IMR-90 (cell line): ENCODE measurements around the gene DNAH3. TPM values are rescaled to one million over a fixed set of nuclear protein-coding genes. Genes with fewer than 3 reads are reported as not detected.

Experiments
- ATAC-seq: fragments of 200-7000 bp; cut with Tn5 transposase; 2 replicates; pipeline ENCODE4 v1.9.1; 2020; ENCODE audit warnings: low read depth, mild to moderate bottlenecking, moderate library complexity
- BruUV-seq: library from RNA; stranded (reverse); fragments of 400-500 nt; replicated peaks from 2 replicates; lab custom pipeline; 2021; lab: Mats Ljungman, UMichigan
- CTCF ChIA-PET: fragments of 300-600 bp; formaldehyde crosslinking; extraction: SDS; loops from one replicate; lab custom pipeline; 2021; ENCODE audit warnings: antibody characterized with exemption; lab: Yijun Ruan, JAX
- POLR2A ChIA-PET: fragments of 300-600 bp; sonication (Branson Sonifier 250); formaldehyde crosslinking; loops from one replicate; lab custom pipeline; 2022; ENCODE audit warnings: antibody characterized with exemption; ENCODE audit not compliant: unreplicated experiment; lab: Charles Lee
- DNase-seq: peaks from one replicate; pipeline ENCODE4 v3.0.0; 2013
- H2AFZ ChIP-seq: replicated peaks from 2 replicates; pipeline ENCODE3; 2013; ENCODE audit warnings: low read length, mild to moderate bottlenecking; ENCODE audit not compliant: poor library complexity
- H2AK5ac ChIP-seq: 2 replicates; pipeline ENCODE4 v1.6.1; 2013; ENCODE audit warnings: low read depth, low read length, inconsistent platforms
- H2AK9ac ChIP-seq: replicated peaks from 2 replicates; pipeline ENCODE3; 2013; ENCODE audit warnings: mild to moderate bottlenecking, low read depth, low read length, moderate library complexity; ENCODE audit not compliant: poor library complexity
- H2BK120ac ChIP-seq: 2 replicates; pipeline ENCODE4 v1.6.1; 2013; ENCODE audit warnings: low read depth, low read length, inconsistent platforms
- H2BK15ac ChIP-seq: 3 replicates; pipeline ENCODE4 v1.6.1; 2013; ENCODE audit warnings: low read depth, low read length, inconsistent platforms
- H2BK20ac ChIP-seq: 2 replicates; pipeline ENCODE4 v1.6.1; 2013; ENCODE audit warnings: low read depth, mild to moderate bottlenecking, inconsistent platforms, low read length, moderate library complexity
- H2BK5ac ChIP-seq: 2 replicates; pipeline ENCODE4 v1.6.1; 2013; ENCODE audit warnings: mild to moderate bottlenecking, low read depth, low read length, inconsistent platforms; ENCODE audit not compliant: poor library complexity, severe bottlenecking
- H3K14ac ChIP-seq: replicated peaks from 2 replicates; pipeline ENCODE4 v1.6.1; 2013; ENCODE audit warnings: low read depth, low read length, inconsistent platforms
- H3K18ac ChIP-seq: 2 replicates; pipeline ENCODE4 v1.6.1; 2013; ENCODE audit warnings: low read depth, low read length, control low read depth
- H3K23ac ChIP-seq: 2 replicates; pipeline ENCODE4 v1.6.1; 2013; ENCODE audit warnings: low read depth, low read length, inconsistent platforms
- H3K27ac ChIP-seq: 2 replicates; pipeline ENCODE4 v1.5.1; 2013; ENCODE audit warnings: mild to moderate bottlenecking, control low read depth, low read length; ENCODE audit not compliant: insufficient read depth
- H3K27me3 ChIP-seq: 2 replicates; pipeline ENCODE4 v1.6.1; 2013; ENCODE audit warnings: low read length; ENCODE audit not compliant: control insufficient read depth, insufficient read depth
- H3K36me3 ChIP-seq: 2 replicates; pipeline ENCODE4 v1.6.1; 2013; ENCODE audit warnings: low read length, mixed read lengths; ENCODE audit not compliant: control insufficient read depth, insufficient read depth
- H3K4ac ChIP-seq: 2 replicates; pipeline ENCODE4 v1.6.1; 2013; ENCODE audit warnings: low read depth, low read length, inconsistent platforms
- H3K4me1 ChIP-seq: 2 replicates; pipeline ENCODE4 v1.6.1; 2013; ENCODE audit warnings: low read length, mixed read lengths; ENCODE audit not compliant: control insufficient read depth, insufficient read depth
- H3K4me2 ChIP-seq: 2 replicates; pipeline ENCODE4 v1.6.1; 2013; ENCODE audit warnings: low read depth, mild to moderate bottlenecking, control low read depth, low read length, moderate library complexity
- H3K4me3 ChIP-seq: 2 replicates; pipeline ENCODE4 v1.5.1; 2013; ENCODE audit warnings: low read depth, mild to moderate bottlenecking, control low read depth, low read length, moderate library complexity; ENCODE audit not compliant: insufficient read depth
- H3K56ac ChIP-seq: 2 replicates; pipeline ENCODE4 v1.6.1; 2013; ENCODE audit warnings: low read length, inconsistent platforms; ENCODE audit not compliant: insufficient read depth; ENCODE audit errors: extremely low read depth
- H3K79me1 ChIP-seq, 2 experiments: 2 replicates each; pipeline ENCODE4 v1.6.1; 2013; ENCODE audit warnings: low read length in 2 of 2, inconsistent platforms in 1 of 2, low read depth in 1 of 2
- H3K9ac ChIP-seq: 2 replicates; pipeline ENCODE4 v1.6.1; 2013; ENCODE audit warnings: low read depth, low read length, control low read depth
- H3K9me1 ChIP-seq: 2 replicates; pipeline ENCODE4 v1.6.1; 2013; ENCODE audit warnings: low read length, inconsistent platforms; ENCODE audit not compliant: insufficient read depth
- H3K9me3 ChIP-seq: 2 replicates; pipeline ENCODE4 v1.6.1; 2013; ENCODE audit warnings: low read length; ENCODE audit not compliant: control insufficient read depth, insufficient read depth
- H4K20me1 ChIP-seq: 2 replicates; pipeline ENCODE4 v1.6.1; 2013; ENCODE audit warnings: low read length, inconsistent platforms; ENCODE audit not compliant: insufficient read depth
- H4K5ac ChIP-seq: 2 replicates; pipeline ENCODE4 v1.6.1; 2013; ENCODE audit warnings: mild to moderate bottlenecking, low read depth, low read length, control low read depth
- H4K8ac ChIP-seq, 2 experiments: 2 replicates each; pipeline ENCODE4 v1.6.1; 2013; ENCODE audit warnings: low read depth in 2 of 2, low read length in 2 of 2, control low read depth in 1 of 2, inconsistent platforms in 1 of 2
- H4K91ac ChIP-seq: 2 replicates; pipeline ENCODE4 v1.6.1; 2013; ENCODE audit warnings: low read depth, low read length, inconsistent platforms; ENCODE audit not compliant: insufficient read depth
- BHLHE40 ChIP-seq: fragments of 150-350 bp; IDR thresholded peaks from 2 replicates; pipeline ENCODE4 v1.6.1; 2016; ENCODE audit warnings: mild to moderate bottlenecking, low read depth, low read length
- CEBPB ChIP-seq: IDR thresholded peaks from 2 replicates; pipeline ENCODE4 v1.6.1; 2012; ENCODE audit warnings: low read depth, low read length, improper control_type of control experiment
- MAFK ChIP-seq: IDR thresholded peaks from 2 replicates; pipeline ENCODE4 v1.6.1; 2012; ENCODE audit warnings: low read depth, low read length, improper control_type of control experiment
- MAZ ChIP-seq: IDR thresholded peaks from 2 replicates; pipeline ENCODE4 v1.6.1; 2012; ENCODE audit warnings: low read depth, mild to moderate bottlenecking, low read length, improper control_type of control experiment, moderate library complexity, borderline replicate concordance
- NFE2L2 ChIP-seq: fragments of 150-350 bp; IDR thresholded peaks from 2 replicates; pipeline ENCODE4 v1.6.1; 2016; ENCODE audit warnings: low read depth, mild to moderate bottlenecking, low read length
- RAD21 ChIP-seq: IDR thresholded peaks from 2 replicates; pipeline ENCODE4 v1.6.1; 2012; ENCODE audit warnings: low read length, improper control_type of control experiment
- RFX5 ChIP-seq: IDR thresholded peaks from 2 replicates; pipeline ENCODE4 v1.8.0; 2012; ENCODE audit warnings: low read depth, mild to moderate bottlenecking, low read length, moderate library complexity
- USF2 ChIP-seq: fragments of 150-350 bp; IDR thresholded peaks from 2 replicates; pipeline ENCODE4 v1.6.1; 2017; ENCODE audit warnings: mild to moderate bottlenecking, antibody characterized with exemption, low read length, low read depth
- WGBS, 2 experiments: methylation state at CpG; one replicate each; pipeline versions ENCODE4 v1.1.5 to v1.1.7; 2013; ENCODE audit warnings: missing lambda C conversion rate in 2 of 2; ENCODE audit not compliant: insufficient read length in 1 of 2; ENCODE audit errors: extremely low coverage in 2 of 2; 5-methylcytosine and 5-hydroxymethylcytosine counted together
- dilution Hi-C: fragments of 300-500 bp; cut with HindIII; formaldehyde crosslinking; loops from one replicate; pipeline ENCODE4 v1.14.3; 2018; ENCODE audit warnings: low sequenced_read_pairs; ENCODE audit not compliant: unreplicated experiment
- in situ Hi-C: fragments of 300-500 bp; cut with MboI; formaldehyde crosslinking; loops from 3 replicates; pipeline ENCODE4 v1.14.3; 2019; ENCODE audit warnings: low sequenced_read_pairs, inconsistent platforms, mixed read lengths
- intact Hi-C: fragments of 100-400 bp; cut with micrococcal nuclease; formaldehyde crosslinking; loops from 2 replicates; pipeline ENCODE4 v1.10.0; 2022
- polyA plus RNA-seq, 3 experiments: library from polyadenylated mRNA; depleted of rRNA; stranded (reverse); fragments of >200 nt; gene quantifications; 2 replicates each; pipeline ENCODE4 v1.2.3, GENCODE V29; 2012; ENCODE audit warnings: low replicate concordance in 1 of 3
- total RNA-seq: library from RNA; depleted of rRNA; stranded (reverse); fragments of >200 nt; gene quantifications from 2 replicates; pipeline ENCODE4 v1.2.3, GENCODE V29; 2012

Gene DNAH3
- total and polyA plus RNA-seq, 2 of the 4 experiments (the other 2 are of a cell fraction): not detected

- Histone ChIP-seq H3K27ac (no peak overlapping the region), H4K91ac (no peak overlapping the region), H3K79me1 (no peaks in the 10 kb centered on the region), H3K36me3 (no peaks in the 10 kb centered on the region), H2AFZ (no peak overlapping the region), H3K9me1 (no peaks in the 10 kb centered on the region), H4K8ac (no peak overlapping the region), H4K20me1 (no peaks in the 10 kb centered on the region), H2AK9ac (no peak overlapping the region), H3K9ac (no peak overlapping the region), H2AK5ac (no peak overlapping the region), H3K4ac (no peak overlapping the region), H4K5ac (no peak overlapping the region), H3K4me2 (no peak overlapping the region), H3K56ac (no peak overlapping the region), H2BK20ac (no peak overlapping the region), H3K27me3 (peaks cover 17% of the 10 kb centered on the region), H3K4me1 (no peaks in the 10 kb centered on the region), H2BK120ac (no peak overlapping the region), H3K14ac (no peak overlapping the region), H3K4me3 (no peak overlapping the region), H2BK15ac (no peak overlapping the region), H3K23ac (no peak overlapping the region), H3K18ac (no peak overlapping the region), H2BK5ac (no peak overlapping the region), H3K9me3 (no peaks in the 10 kb centered on the region)
- in situ Hi-C loops (no loop called here), intact Hi-C loops (no loop called here), dilution Hi-C loops (no loop called here)
- ATAC-seq: no peak
- no peak for DNase-seq
- no TSS peak for BruUV-seq
- CTCF ChIA-PET: no interaction called here
- POLR2A ChIA-PET: no interaction called here
- no CpG with 5 or more reads among the region's 3 CpGs for WGBS, 2 experiments
- TF ChIP-seq RAD21 (no peak), RFX5 (no peak), BHLHE40 (no peak), USF2 (no peak), CEBPB (no peak), MAFK (no peak), MAZ (no peak), NFE2L2 (no peak)
Observed at GRCh38 chr16:21130811-21131210, 19.8 kb downstream of the DNAH3 start.
